Tibial nerve (tissue), 4 donors: ENCODE measurements around the gene GSTK1.
"Not testable (repeated sequence)": the region's sequence is repeated elsewhere in the genome, so short reads cannot be mapped to it uniquely, and the experiment has no call there.

Experiments used
- CTCF ChIP-seq, 5 experiments: fragments of 200-600 bp in 3 of 5; fragments of 450-650 bp in 2 of 5; sonication (generic) in 3 of 5; IDR thresholded peaks; one replicate each; pipeline ENCODE4 v1.5.1; 2016 to 2019; ENCODE audit warnings: antibody characterized with exemption in 5 of 5, mild to moderate bottlenecking in 3 of 5, moderate library complexity in 2 of 5
- EP300 ChIP-seq, 2 donors: sonication (generic); formaldehyde crosslinking; IDR thresholded peaks; one replicate each; pipeline ENCODE4 v1.6.1; 2017; ENCODE audit warnings: antibody characterized with exemption in 2 of 2, mild to moderate bottlenecking in 1 of 2
- POLR2A ChIP-seq, 2 donors: fragments of 450-650 bp; IDR thresholded peaks; one replicate each; pipeline ENCODE4 v1.6.1; 2017; ENCODE audit warnings: antibody characterized with exemption in 2 of 2, mild to moderate bottlenecking in 2 of 2, moderate library complexity in 2 of 2

GRCh38 chr7:143213478-143213877, 49.8 kb upstream of the GSTK1 start:
- not testable (repeated sequence) for TF ChIP-seq CTCF, POLR2A, EP300 (IDR thresholded peaks at IDR 0.05)
